ENCODE data around the gene DDX31. TPM values are rescaled to one million over a fixed set of nuclear protein-coding genes. Genes with fewer than 3 reads are reported as not detected.

The DDX31 gene
- total RNA-seq, 2 experiments from 2014 or later = 28.3 to 28.8 TPM

GRCh38 chr9:132609829-132610228 lies 60.0 kb downstream of the DDX31 start:
- Histone ChIP-seq H3K4me3 (ENCODE audit: low read depth, low read length, poor library complexity, severe bottlenecking) (no peak overlapping the region), H3K4me1 (ENCODE audit: insufficient read depth, low read length, poor library complexity, severe bottlenecking) (no peaks in the 10 kb centered on the region), H3K9me3 (ENCODE audit: low read length) (no peaks in the 10 kb centered on the region), H4K20me1 (ENCODE audit: insufficient read depth, low read length) (no peaks in the 10 kb centered on the region), H3K9me2 (ENCODE audit: insufficient read depth, low read length) (no peaks in the 10 kb centered on the region), H3K27ac (ENCODE audit: low read depth, low read length, poor library complexity, severe bottlenecking) (no peak overlapping the region), H3K4me2 (ENCODE audit: low read length) (no peak overlapping the region), H3K79me2 (ENCODE audit: insufficient read depth, low read depth, low read length) (no peaks in the 10 kb centered on the region), H2AFZ (ENCODE audit: low read length) (no peak overlapping the region), H3K36me3 (ENCODE audit: insufficient read depth, low read length) (peaks cover 90% of the 10 kb centered on the region)
- no peak for TF ChIP-seq EZH2phosphoT487 (IDR thresholded peaks at IDR 0.05; ENCODE audit: borderline replicate concordance, low read depth, low read length)
- TF ChIP-seq CTCF (conservative IDR thresholded peaks at IDR 0.05; ENCODE audit: low read length) = no peak
- intact Hi-C loops (cut with micrococcal nuclease; ENCODE audit: unreplicated experiment) = no loop called here
- POLR2A ChIA-PET = interaction anchor here (0.6 kb wide), 1 partner anchor 141 kb away, joined by 6 read pairs; no protein-coding TSS in a partner anchor
- DNase-seq (ENCODE audit: low spot score) = no peak
- CTCF ChIA-PET (ENCODE audit: unreplicated experiment) = no interaction called here
- BruUV-seq (replicated peaks) = no TSS peak

GRCh38 chr9:132609184-132609583 lies 60.6 kb downstream of the DDX31 start:
- POLR2A ChIA-PET = no interaction called here
- Histone ChIP-seq H3K79me2 (ENCODE audit: insufficient read depth, low read depth, low read length) (no peaks in the 10 kb centered on the region), H4K20me1 (ENCODE audit: insufficient read depth, low read length) (no peaks in the 10 kb centered on the region), H3K9me3 (ENCODE audit: low read length) (no peaks in the 10 kb centered on the region), H2AFZ (ENCODE audit: low read length) (no peak overlapping the region), H3K4me1 (ENCODE audit: insufficient read depth, low read length, poor library complexity, severe bottlenecking) (no peaks in the 10 kb centered on the region), H3K4me2 (ENCODE audit: low read length) (no peak overlapping the region), H3K36me3 (ENCODE audit: insufficient read depth, low read length) (peaks cover 89% of the 10 kb centered on the region), H3K27ac (ENCODE audit: low read depth, low read length, poor library complexity, severe bottlenecking) (no peak overlapping the region), H3K9me2 (ENCODE audit: insufficient read depth, low read length) (no peaks in the 10 kb centered on the region), H3K4me3 (ENCODE audit: low read depth, low read length, poor library complexity, severe bottlenecking) (no peak overlapping the region)
- intact Hi-C loops (cut with micrococcal nuclease; ENCODE audit: unreplicated experiment) = no loop called here
- CTCF ChIA-PET (ENCODE audit: unreplicated experiment) = no interaction called here
- no peak for DNase-seq (ENCODE audit: low spot score)
- BruUV-seq (replicated peaks) = no TSS peak
- TF ChIP-seq EZH2phosphoT487 (IDR thresholded peaks at IDR 0.05; ENCODE audit: borderline replicate concordance, low read depth, low read length) (no peak), CTCF (conservative IDR thresholded peaks at IDR 0.05; ENCODE audit: low read length) (no peak)

- intact Hi-C loops (cut with micrococcal nuclease; ENCODE audit: unreplicated experiment) = no loop called here
- no peak overlapping the region for H3K4me2 ChIP-seq (ENCODE audit: low read length)
- no TSS peak for BruUV-seq (replicated peaks)
- no peak for TF ChIP-seq EZH2phosphoT487 (IDR thresholded peaks at IDR 0.05; ENCODE audit: borderline replicate concordance, low read depth, low read length)
- TF ChIP-seq CTCF (conservative IDR thresholded peaks at IDR 0.05; ENCODE audit: low read length) = no peak
- DNase-seq (ENCODE audit: low spot score) = no peak
- no peak overlapping the region for H2AFZ ChIP-seq (ENCODE audit: low read length)
- H3K27ac ChIP-seq (ENCODE audit: low read depth, low read length, poor library complexity, severe bottlenecking) = no peak overlapping the region
- no peaks in the 10 kb centered on the region for H3K9me2 ChIP-seq (ENCODE audit: insufficient read depth, low read length)
- no peaks in the 10 kb centered on the region for H3K9me3 ChIP-seq (ENCODE audit: low read length)
- POLR2A ChIA-PET = no interaction called here
- H3K4me3 ChIP-seq (ENCODE audit: low read depth, low read length, poor library complexity, severe bottlenecking) = no peak overlapping the region
- H3K4me1 ChIP-seq (ENCODE audit: insufficient read depth, low read length, poor library complexity, severe bottlenecking) = no peaks in the 10 kb centered on the region
- H4K20me1 ChIP-seq (ENCODE audit: insufficient read depth, low read length) = no peaks in the 10 kb centered on the region
- CTCF ChIA-PET (ENCODE audit: unreplicated experiment) = no interaction called here
- H3K36me3 ChIP-seq (ENCODE audit: insufficient read depth, low read length) = peaks cover 91% of the 10 kb centered on the region
- H3K79me2 ChIP-seq (ENCODE audit: insufficient read depth, low read depth, low read length) = no peaks in the 10 kb centered on the region
These were observed 63.7 kb downstream of the DDX31 start for GRCh38 chr9:132606066-132606465.
